H9 (cell line): ENCODE results near the gene SPTBN1. TPM values are rescaled to one million over a fixed set of nuclear protein-coding genes. Genes with fewer than 3 reads are reported as not detected.
A peak's percentile ranks its signal among the peaks of the same experiment; 100 is the strongest.

ENCODE experiments used
- DNase-seq: peaks from one replicate; pipeline ENCODE4 v3.0.0-alpha.2; 2017
- H2AFZ ChIP-seq: one replicate; pipeline ENCODE4 v1.6.1; 2013; ENCODE audit warnings: mild to moderate bottlenecking, low read length, control low read depth, moderate library complexity
- H2AK5ac ChIP-seq: 2 replicates; pipeline ENCODE4 v1.6.1; 2013; ENCODE audit warnings: low read length, control low read depth, mixed read lengths; ENCODE audit not compliant: insufficient read length
- H2BK120ac ChIP-seq: one replicate; pipeline ENCODE4 v1.6.1; 2013; ENCODE audit warnings: low read depth, mild to moderate bottlenecking, low read length, control low read depth, inconsistent platforms; ENCODE audit not compliant: poor library complexity, severe bottlenecking
- H2BK12ac ChIP-seq: 2 replicates; pipeline ENCODE4 v1.6.1; 2013; ENCODE audit warnings: low read length, control low read depth, mixed read lengths, low read depth; ENCODE audit not compliant: insufficient read length
- H2BK15ac ChIP-seq: 2 replicates; pipeline ENCODE4 v1.6.1; 2013; ENCODE audit warnings: low read depth, low read length, control low read depth
- H2BK20ac ChIP-seq: one replicate; pipeline ENCODE4 v1.6.1; 2013; ENCODE audit warnings: low read depth, mild to moderate bottlenecking, low read length, control low read depth, inconsistent platforms; ENCODE audit not compliant: poor library complexity, severe bottlenecking
- H2BK5ac ChIP-seq: 2 replicates; pipeline ENCODE4 v1.6.1; 2013; ENCODE audit warnings: low read length, control low read depth, mixed read lengths; ENCODE audit not compliant: insufficient read length
- H3K14ac ChIP-seq: 2 replicates; pipeline ENCODE4 v1.6.1; 2013; ENCODE audit warnings: low read length, control low read depth; ENCODE audit not compliant: insufficient read depth
- H3K18ac ChIP-seq: 2 replicates; pipeline ENCODE4 v1.6.1; 2013; ENCODE audit warnings: low read depth, mild to moderate bottlenecking, mixed read lengths, low read length, control low read depth; ENCODE audit not compliant: insufficient read length
- H3K23ac ChIP-seq: 2 replicates; pipeline ENCODE4 v1.6.1; 2013; ENCODE audit warnings: low read length, control low read depth, mixed read lengths, low read depth; ENCODE audit not compliant: insufficient read length
- H3K23me2 ChIP-seq: 2 replicates; pipeline ENCODE4 v1.6.1; 2013; ENCODE audit warnings: low read depth, mild to moderate bottlenecking, mixed read lengths, low read length, control low read depth; ENCODE audit not compliant: insufficient read length, poor library complexity, severe bottlenecking
- H3K27ac ChIP-seq: 2 replicates; pipeline ENCODE4 v1.5.1; 2013; ENCODE audit warnings: low read length, control low read depth, mixed read lengths, low read depth; ENCODE audit not compliant: insufficient read length
- H3K27me3 ChIP-seq: 2 replicates; pipeline ENCODE4 v1.6.1; 2013; ENCODE audit warnings: low read length, control low read depth, inconsistent platforms; ENCODE audit not compliant: insufficient read depth
- H3K4ac ChIP-seq: 2 replicates; pipeline ENCODE4 v1.6.1; 2013; ENCODE audit warnings: low read depth, mild to moderate bottlenecking, control low read depth, inconsistent platforms, low read length, moderate library complexity
- H3K4me1 ChIP-seq: 2 replicates; pipeline ENCODE4 v1.6.1; 2013; ENCODE audit warnings: low read length, control low read depth, inconsistent platforms; ENCODE audit not compliant: insufficient read depth
- H3K4me2 ChIP-seq: 2 replicates; pipeline ENCODE4 v1.6.1; 2013; ENCODE audit warnings: low read length, control low read depth, mixed read lengths; ENCODE audit not compliant: insufficient read length, insufficient read depth
- H3K56ac ChIP-seq: 2 replicates; pipeline ENCODE4 v1.6.1; 2013; ENCODE audit warnings: low read depth, mild to moderate bottlenecking, mixed read lengths, low read length, control low read depth; ENCODE audit not compliant: insufficient read length
- H3K79me1 ChIP-seq: 2 replicates; pipeline ENCODE4 v1.6.1; 2013; ENCODE audit warnings: low read depth, mild to moderate bottlenecking, moderate library complexity, low read length, control low read depth, inconsistent platforms; ENCODE audit not compliant: insufficient read depth, poor library complexity, severe bottlenecking
- H3K79me2 ChIP-seq: 2 replicates; pipeline ENCODE4 v1.6.1; 2013; ENCODE audit warnings: low read length, control low read depth, inconsistent platforms; ENCODE audit not compliant: insufficient read depth
- H3K9ac ChIP-seq: 2 replicates; pipeline ENCODE4 v1.6.1; 2013; ENCODE audit warnings: low read length, control low read depth, mixed read lengths; ENCODE audit not compliant: insufficient read length; ENCODE audit errors: extremely low read depth
- H3K9me3 ChIP-seq: one replicate; pipeline ENCODE4 v1.6.1; 2013; ENCODE audit warnings: low read depth, low read length, inconsistent platforms; ENCODE audit not compliant: control insufficient read depth
- H3T11ph ChIP-seq: one replicate; pipeline ENCODE4 v1.6.1; 2013; ENCODE audit warnings: mild to moderate bottlenecking, low read length, control low read depth, inconsistent platforms
- H4K20me1 ChIP-seq: one replicate; pipeline ENCODE4 v1.6.1; 2013; ENCODE audit not compliant: control insufficient read depth, insufficient read length, insufficient read depth
- H4K5ac ChIP-seq: 2 replicates; pipeline ENCODE4 v1.6.1; 2013; ENCODE audit warnings: low read depth, mild to moderate bottlenecking, mixed read lengths, low read length, control low read depth; ENCODE audit not compliant: insufficient read length
- H4K8ac ChIP-seq: replicated peaks from 2 replicates; pipeline ENCODE4 v1.6.1; 2013; ENCODE audit warnings: low read length, control low read depth, mixed read lengths, low read depth; ENCODE audit not compliant: insufficient read length
- H4K91ac ChIP-seq: 2 replicates; pipeline ENCODE4 v1.6.1; 2013; ENCODE audit warnings: low read depth, mild to moderate bottlenecking, moderate library complexity, mixed read lengths, low read length, control low read depth; ENCODE audit not compliant: insufficient read length
- H3K27ac Mint-ChIP-seq, 3 experiments: 2 replicates in 2 of 3; 3 replicates in 1 of 3; pipeline ENCODE4 v1.8.0; 2020 to 2021; ENCODE audit warnings: mixed read lengths in 3 of 3, mild to moderate bottlenecking in 1 of 3, moderate library complexity in 1 of 3
- H3K27me3 Mint-ChIP-seq: 2 replicates; pipeline ENCODE4 v1.8.0; 2021; ENCODE audit warnings: low read depth, mild to moderate bottlenecking, moderate library complexity, mixed read lengths
- H3K36me3 Mint-ChIP-seq, 3 experiments: 2 replicates in 2 of 3; 3 replicates in 1 of 3; pipeline ENCODE4 v1.8.0; 2020 to 2021; ENCODE audit warnings: low read depth in 3 of 3, mixed read lengths in 3 of 3; ENCODE audit not compliant: insufficient read depth in 1 of 3
- H3K4me1 Mint-ChIP-seq, 2 experiments: 2 replicates each; pipeline ENCODE4 v1.8.0; 2020; ENCODE audit warnings: mixed read lengths in 2 of 2
- H3K4me3 Mint-ChIP-seq, 2 experiments: 2 replicates in 1 of 2; 3 replicates in 1 of 2; pipeline ENCODE4 v1.8.0; 2020 to 2021; ENCODE audit warnings: mild to moderate bottlenecking in 2 of 2, mixed read lengths in 2 of 2, moderate library complexity in 1 of 2
- H3K9me3 Mint-ChIP-seq, 2 experiments: 2 replicates in 1 of 2; 3 replicates in 1 of 2; pipeline ENCODE4 v1.8.0; 2020; ENCODE audit warnings: mild to moderate bottlenecking in 2 of 2, mixed read lengths in 2 of 2, moderate library complexity in 1 of 2
- CTCF ChIP-seq: fragments of 200-600 bp; sonication (generic); conservative IDR thresholded peaks from 3 replicates; pipeline ENCODE4 v1.8.0; 2021; ENCODE audit warnings: antibody characterized with exemption, mild to moderate bottlenecking
- WGBS: extraction: QIAGEN DNeasy Blood & Tissue Kit; methylation state at CpG from one replicate; pipeline ENCODE4 v1.1.7; 2013; ENCODE audit warnings: missing lambda C conversion rate, low lambda C conversion rate, mixed read lengths; ENCODE audit not compliant: insufficient read length; ENCODE audit errors: extremely low coverage; 5-methylcytosine and 5-hydroxymethylcytosine counted together
- total RNA-seq: library from RNA; stranded (reverse); gene quantifications from 2 replicates; pipeline ENCODE4 v1.2.1, GENCODE V29; 2021

SPTBN1 gene
- total RNA-seq, 1 experiment from 2014 or later: 164 TPM

GRCh38 chr2:54570925-54571694, 115.0 kb downstream of the SPTBN1 start:
- Histone ChIP-seq H3K56ac (no peak overlapping the region), H3K23me2 (no peaks in the 10 kb centered on the region), H3K4ac (no peak overlapping the region), H2BK15ac (no peak overlapping the region), H3K14ac (0 out of 2 replicates have a peak overlapping the region, but pooled peaks have one; percentile 67), H3K4me2 (no peak overlapping the region), H4K91ac (no peak overlapping the region), H4K5ac (no peak overlapping the region), H2AFZ (no peak overlapping the region), H2BK20ac (no peak overlapping the region), H2BK12ac (no peak overlapping the region), H3K79me1 (peaks cover 18% of the 10 kb centered on the region), H4K20me1 (peaks cover 4% of the 10 kb centered on the region), H3K9ac (no peak overlapping the region), H4K8ac (no peak overlapping the region), H2BK5ac (no peak overlapping the region), H3K27me3 (no peaks in the 10 kb centered on the region), H3T11ph (no peak overlapping the region), H3K9me3 (no peaks in the 10 kb centered on the region), H3K79me2 (peaks cover 48% of the 10 kb centered on the region; the same call in 1 of the 2 replicates), H3K18ac (no peak overlapping the region), H2AK5ac (no peak overlapping the region), H3K4me1 (peaks cover 15% of the 10 kb centered on the region), H3K23ac (no peak overlapping the region), H3K27ac (no peak overlapping the region), H2BK120ac (no peak overlapping the region)
- Mint-ChIP-seq H3K27ac (peak overlapping the region; percentile 0 to 62 (median 5); a peak in 4 of 7 replicates), H3K36me3 (peaks cover 4 to 28% (median 17%) of the 10 kb centered on the region in 3 experiments), H3K4me1 (peaks cover 72 to 78% of the 10 kb centered on the region in 2 experiments), H3K9me3 (peaks cover 2 to 7% of the 10 kb centered on the region in 2 experiments; a peak in 4 of 5 replicates), H3K4me3 (peak overlapping the region in 1 of 2 experiments; percentile 14; a peak in 1 of 5 replicates), H3K27me3 (no peaks in the 10 kb centered on the region)
- DNase-seq: no peak
- WGBS: no CpG with 5 or more reads among the region's 10 CpGs
- no peak for TF ChIP-seq CTCF
